Measurements from ENCODE around the gene SRD5A1. TPM values are rescaled to one million over a fixed set of nuclear protein-coding genes. Genes with fewer than 3 reads are reported as not detected.

Gene SRD5A1
- polyA plus RNA-seq, 2 of the 4 experiments (the other 2 are of a cell fraction) = 9.7 to 25.4 TPM

GRCh38 chr5:6686915-6687409 is 53.7 kb downstream of the SRD5A1 start:
- Histone ChIP-seq H3K9me3 (no peaks in the 10 kb centered on the region), H3K4me2 (0 out of 3 replicates have a peak overlapping the region, but pooled peaks have one; percentile 1), H3K4me3 (no peak overlapping the region), H3K27ac (no peak overlapping the region), H3K4me1 (no peaks in the 10 kb centered on the region)
- ChIA-PET POLR2A (interaction anchor here (1.2 kb wide), 1 partner anchor 54 kb away, joined by 3 read pairs; the partner anchor contains the start of genes NSUN2 and SRD5A1), CTCF (interaction anchor here (0.9 kb wide), 1 partner anchor 1190 kb away, joined by 3 read pairs; no protein-coding TSS in a partner anchor)
- no peak for TF ChIP-seq CBX2 (IDR thresholded peaks at IDR 0.05; ENCODE audit: borderline replicate concordance, low read depth)
- TF ChIP-seq HOXB13 (CRISPR knock-in tag; IDR thresholded peaks at IDR 0.05; ENCODE audit: low read depth) = no peak
- TF ChIP-seq ESRRA (IDR thresholded peaks at IDR 0.05; ENCODE audit: borderline replicate concordance, low read length) = no peak
- TF ChIP-seq POLR2A (IDR thresholded peaks at IDR 0.05; ENCODE audit: low read length) = no peak
- TF ChIP-seq, protein P1, sequence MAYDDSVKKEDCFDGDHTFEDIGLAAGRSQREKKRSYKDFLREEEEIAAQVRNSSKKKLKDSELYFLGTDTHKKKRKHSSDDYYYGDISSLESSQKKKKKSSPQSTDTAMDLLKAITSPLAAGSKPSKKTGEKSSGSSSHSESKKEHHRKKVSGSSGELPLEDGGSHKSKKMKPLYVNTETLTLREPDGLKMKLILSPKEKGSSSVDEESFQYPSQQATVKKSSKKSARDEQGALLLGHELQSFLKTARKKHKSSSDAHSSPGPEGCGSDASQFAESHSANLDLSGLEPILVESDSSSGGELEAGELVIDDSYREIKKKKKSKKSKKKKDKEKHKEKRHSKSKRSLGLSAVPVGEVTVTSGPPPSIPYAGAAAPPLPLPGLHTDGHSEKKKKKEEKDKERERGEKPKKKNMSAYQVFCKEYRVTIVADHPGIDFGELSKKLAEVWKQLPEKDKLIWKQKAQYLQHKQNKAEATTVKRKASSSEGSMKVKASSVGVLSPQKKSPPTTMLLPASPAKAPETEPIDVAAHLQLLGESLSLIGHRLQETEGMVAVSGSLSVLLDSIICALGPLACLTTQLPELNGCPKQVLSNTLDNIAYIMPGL (CRISPR knock-in tag; IDR thresholded peaks at IDR 0.05; ENCODE audit: borderline replicate concordance) = no peak
- TF ChIP-seq REST (IDR thresholded peaks at IDR 0.05) = peak; percentile 91
- 39% methylated on average over 22 of the region's 22 CpGs for WGBS (ENCODE audit: missing lambda C conversion rate)
- ATAC-seq = peak in 1 of 2 experiments; percentile 46; a peak in 3 of 6 replicates
- no peak for DNase-seq (ENCODE audit: low read depth in 1 of 2, low spot score in 1 of 2)
- FAIRE-seq = no peak

- no peak for DNase-seq (ENCODE audit: low read depth in 1 of 2, low spot score in 1 of 2)
- 52% methylated on average over 9 of the region's 9 CpGs for WGBS (ENCODE audit: missing lambda C conversion rate)
- TF ChIP-seq ZC3H11A (IDR thresholded peaks at IDR 0.05) (no peak), HEYL (CRISPR knock-in tag; IDR thresholded peaks at IDR 0.05) (no peak), FOSB (CRISPR knock-in tag; IDR thresholded peaks at IDR 0.05) (no peak), KDM1A (IDR thresholded peaks at IDR 0.05; ENCODE audit: low read depth) (no peak)
- TF ChIP-seq, protein P2, sequence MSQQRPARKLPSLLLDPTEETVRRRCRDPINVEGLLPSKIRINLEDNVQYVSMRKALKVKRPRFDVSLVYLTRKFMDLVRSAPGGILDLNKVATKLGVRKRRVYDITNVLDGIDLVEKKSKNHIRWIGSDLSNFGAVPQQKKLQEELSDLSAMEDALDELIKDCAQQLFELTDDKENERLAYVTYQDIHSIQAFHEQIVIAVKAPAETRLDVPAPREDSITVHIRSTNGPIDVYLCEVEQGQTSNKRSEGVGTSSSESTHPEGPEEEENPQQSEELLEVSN (IDR thresholded peaks at IDR 0.05; ENCODE audit: borderline replicate concordance, low read depth) = no peak
- ATAC-seq = no peak
- H3K27ac ChIP-seq = no peak overlapping the region
- no peaks in the 10 kb centered on the region for H3K4me1 ChIP-seq
- CTCF ChIA-PET = interaction anchor here (0.9 kb wide), 1 partner anchor 1191 kb away, joined by 3 read pairs; no protein-coding TSS in a partner anchor
- H3K4me2 ChIP-seq = no peak overlapping the region
- no peak for FAIRE-seq
- H3K4me3 ChIP-seq = no peak overlapping the region
- POLR2A ChIA-PET = interaction anchor here (1.2 kb wide), 1 partner anchor 55 kb away, joined by 3 read pairs; the partner anchor contains the start of genes NSUN2 and SRD5A1
- H3K9me3 ChIP-seq = no peaks in the 10 kb centered on the region
These were observed 54.3 kb downstream of the SRD5A1 start for GRCh38 chr5:6687505-6687904.

DNA sequence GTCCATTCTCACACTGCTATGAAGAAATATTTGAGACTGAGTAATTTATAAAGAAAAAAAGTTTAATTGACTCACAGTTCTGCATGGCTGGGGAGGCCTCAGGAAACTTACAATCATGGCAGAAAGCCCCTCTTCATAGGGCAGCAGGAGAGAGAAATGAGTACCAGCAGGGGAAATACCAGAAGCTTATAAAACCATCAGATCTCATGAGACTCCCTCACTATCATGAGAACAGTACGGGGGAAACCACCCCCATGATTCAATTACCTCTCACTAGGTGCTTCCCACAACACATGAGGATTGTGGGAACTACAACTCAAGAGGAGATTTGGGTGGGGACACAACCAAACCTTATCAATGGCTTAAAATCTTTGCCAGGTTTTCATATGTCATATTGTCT is 59.7 kb downstream of the SRD5A1 start:
- FAIRE-seq (no peak), ATAC-seq (no peak), DNase-seq (ENCODE audit: low read depth in 1 of 2, low spot score in 1 of 2) (no peak)
- H3K4me3 ChIP-seq = no peak overlapping the region
- no peak overlapping the region for H3K27ac ChIP-seq
- peaks cover 5% of the 10 kb centered on the region; the same call in 1 of the 3 replicates for H3K9me3 ChIP-seq
- WGBS (ENCODE audit: missing lambda C conversion rate) = 0% methylated on average over 1 of the region's 1 CpG
- no peak for TF ChIP-seq ZC3H11A (IDR thresholded peaks at IDR 0.05)
- no peak for TF ChIP-seq RFX5 (IDR thresholded peaks at IDR 0.05)
- no peak for TF ChIP-seq JUN (IDR thresholded peaks at IDR 0.05)
- no peak for TF ChIP-seq RARB (CRISPR knock-in tag; IDR thresholded peaks at IDR 0.05)
- no peak for TF ChIP-seq HEYL (CRISPR knock-in tag; IDR thresholded peaks at IDR 0.05)
- no peak for TF ChIP-seq CHD2 (IDR thresholded peaks at IDR 0.05; ENCODE audit: low read length, partially characterized antibody)
- TF ChIP-seq BCL3 (IDR thresholded peaks at IDR 0.05) = no peak
- POLR2A ChIA-PET = no interaction called here
- H3K4me1 ChIP-seq = no peaks in the 10 kb centered on the region
- H3K4me2 ChIP-seq = no peak overlapping the region
- CTCF ChIA-PET = no interaction called here

Data from A549 (cell line).